GM04504 (cell line): ENCODE measurements around the gene OR10X1.

Experiments used
- DNase-seq: peaks from one replicate; pipeline ENCODE4 v3.0.0-alpha.2; 2012; ENCODE audit warnings: low read depth

OR10X1 gene, protein sequence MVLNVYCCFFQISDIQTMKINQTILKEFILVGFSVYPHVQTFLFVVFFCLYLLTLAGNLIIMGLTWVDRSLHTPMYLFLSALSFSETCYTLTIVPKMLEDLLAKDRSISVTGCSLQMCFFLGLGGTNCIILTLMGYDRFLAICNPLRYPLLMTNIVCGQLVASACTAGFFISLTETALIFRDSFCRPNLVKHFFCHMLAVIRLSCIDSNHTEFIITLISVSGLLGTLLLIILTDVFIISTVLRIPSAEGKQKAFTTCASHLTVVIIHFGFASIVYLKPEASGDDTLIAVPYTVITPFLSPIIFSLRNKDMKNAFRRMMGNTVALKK

DNA sequence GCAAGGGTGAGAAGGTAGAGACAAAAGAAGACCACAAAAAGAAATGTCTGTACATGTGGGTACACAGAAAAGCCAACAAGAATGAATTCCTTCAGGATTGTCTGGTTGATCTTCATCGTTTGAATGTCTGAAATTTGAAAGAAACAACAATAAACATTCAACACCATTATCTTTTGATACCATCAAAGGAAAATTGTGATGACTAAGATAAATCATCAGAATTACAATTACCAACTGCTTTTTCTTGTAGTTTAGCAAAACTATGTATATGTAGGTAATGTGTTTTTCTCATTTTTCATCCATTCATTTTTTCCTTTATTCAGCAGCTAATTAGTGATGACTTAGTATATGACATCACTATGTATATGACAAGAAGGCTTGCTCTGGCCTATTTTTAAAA lies at the start of gene OR10X1:
Gene OR10X1 (minus strand): TSS at position 167 of the 400 bp plus-strand sequence. CDS start 0 bp downstream, at position 167.
- no peak for DNase-seq

GRCh38 chr1:158613764-158614163 lies 34.1 kb upstream of the OR10X1 start:
- DNase-seq: no peak

DNA sequence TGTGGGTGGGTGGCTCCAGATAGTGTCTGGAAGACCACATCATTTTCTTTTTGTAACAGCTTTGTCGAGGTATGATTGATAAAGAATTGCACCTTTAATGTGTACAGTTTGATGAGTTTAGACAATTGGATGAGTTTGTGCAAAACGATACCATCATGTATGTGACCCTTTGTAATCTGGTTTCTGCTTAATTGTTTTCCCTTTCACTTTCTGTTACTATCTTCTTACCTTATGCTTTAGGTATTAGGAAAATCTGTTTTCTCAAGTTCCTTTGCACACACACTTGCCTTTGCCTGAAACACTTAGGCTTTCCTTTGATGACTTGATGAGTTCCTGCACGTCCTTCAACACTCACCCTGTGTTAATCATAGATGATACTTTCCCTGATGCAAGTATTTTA lies 32.2 kb upstream of the OR10X1 start:
- no peak for DNase-seq

GRCh38 chr1:158607296-158607695 lies 27.6 kb upstream of the OR10X1 start:
- no peak for DNase-seq

DNA sequence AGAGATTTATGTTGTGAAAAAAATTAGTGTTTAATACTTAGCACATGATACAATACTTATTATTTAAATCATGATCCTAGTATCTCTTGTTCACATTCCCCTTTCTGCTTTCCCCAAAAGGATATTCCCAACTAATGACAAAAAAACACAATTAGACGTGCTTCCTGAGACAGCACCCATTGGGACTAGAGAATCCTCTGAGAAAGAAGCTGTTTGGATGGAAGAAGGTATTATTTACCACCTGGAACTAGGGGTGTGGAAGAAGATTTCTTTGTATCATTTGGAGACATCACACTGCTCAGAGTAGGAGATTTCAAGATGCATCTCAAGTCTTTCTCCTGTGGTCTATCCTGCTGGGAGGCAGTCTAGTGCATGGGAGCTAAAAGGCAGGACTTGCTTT lies 25.3 kb upstream of the OR10X1 start, which contains the start of gene OR10Z1:
Gene OR10Z1 (plus strand): TSS at position 301 of the 400 bp plus-strand sequence. CDS start 1,171 bp downstream, outside the sequence.
- no peak for DNase-seq

GRCh38 chr1:158600735-158601134 lies 21.0 kb upstream of the OR10X1 start:
- no peak for DNase-seq

GRCh38 chr1:158586942-158587341 lies 7.2 kb upstream of the OR10X1 start:
- no peak for DNase-seq

DNA sequence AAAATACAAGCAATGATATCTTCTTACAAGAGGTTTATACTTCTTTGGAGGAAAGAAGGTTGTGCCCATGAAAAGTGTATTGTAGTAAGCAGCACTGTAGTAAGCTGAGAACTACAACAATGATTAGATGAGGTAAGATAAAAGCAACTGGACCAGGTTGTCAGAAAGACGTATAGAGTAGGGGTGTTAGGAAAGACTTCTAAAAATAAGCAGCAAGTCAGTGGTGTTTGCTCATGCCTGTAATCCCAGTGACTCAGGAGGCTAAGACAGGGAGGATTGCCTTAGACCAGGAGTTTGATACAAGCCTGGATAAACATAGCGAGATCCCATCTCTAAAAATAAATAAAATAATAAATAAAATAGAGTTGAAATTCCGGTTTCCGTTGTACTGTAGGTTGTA lies 4.3 kb upstream of the OR10X1 start:
- DNase-seq: no peak

DNA sequence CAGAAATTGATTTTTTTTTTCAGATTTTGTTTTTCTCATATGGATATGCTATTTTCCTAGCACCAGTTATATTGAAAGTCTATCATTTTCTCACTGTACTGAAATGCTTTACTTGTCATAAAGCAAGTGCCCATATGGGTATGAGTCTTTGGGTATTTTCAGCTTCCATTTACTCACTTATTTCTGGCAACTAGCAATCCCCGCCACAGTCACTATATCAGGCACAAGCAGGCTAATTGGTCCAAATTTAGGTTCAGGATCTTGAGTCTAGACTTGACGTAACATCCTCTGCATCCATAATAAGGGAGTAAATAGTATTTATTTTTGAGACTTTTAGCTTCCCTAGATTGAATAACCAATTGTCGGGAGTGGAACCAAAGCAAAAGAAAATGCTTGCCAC lies 2.1 kb downstream of the OR10X1 start:
- DNase-seq: no peak

GRCh38 chr1:158572226-158572625 lies 7.5 kb downstream of the OR10X1 start:
- DNase-seq: no peak

DNA sequence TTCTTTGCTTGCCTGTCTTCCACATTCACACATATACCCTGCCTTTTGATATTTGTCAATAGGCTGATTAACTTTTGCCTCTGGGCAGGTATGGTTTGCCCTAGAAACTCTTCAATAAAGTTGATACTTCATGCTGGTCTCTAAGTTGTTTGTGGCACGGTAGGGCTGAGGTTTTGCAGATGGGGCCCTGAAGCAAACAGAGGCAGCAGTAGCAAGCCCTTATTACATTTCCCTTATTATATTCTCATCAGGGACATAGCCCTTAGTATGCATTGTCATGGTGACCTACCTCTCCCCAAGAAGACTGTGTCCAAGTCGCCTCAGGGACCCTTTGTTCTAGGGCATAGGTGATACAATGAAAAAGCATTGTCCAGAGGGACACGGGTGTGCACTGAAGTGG lies 9.2 kb downstream of the OR10X1 start, which contains the start of gene OR6P1:
Gene OR6P1 (minus strand): TSS at position 101 of the 400 bp plus-strand sequence. CDS start 6,976 bp downstream, outside the sequence.
- no peak for DNase-seq

- no peak for DNase-seq
These were observed 15.1 kb downstream of the OR10X1 start for GRCh38 chr1:158564608-158565007.

- DNase-seq: no peak
These were observed 15.8 kb downstream of the OR10X1 start for GRCh38 chr1:158563853-158564252.

- DNase-seq: no peak
These were observed 20.0 kb downstream of the OR10X1 start for GRCh38 chr1:158559696-158560095.

GRCh38 chr1:158554352-158554751 lies 25.3 kb downstream of the OR10X1 start, which contains the start of gene OR6Y1:
Gene OR6Y1 (minus strand): TSS chr1:158554405. CDS start chr1:158548105, 6,300 bp downstream.
- DNase-seq: no peak

- DNase-seq: no peak
These were observed 27.4 kb downstream of the OR10X1 start for GRCh38 chr1:158552296-158552695.

GRCh38 chr1:158547533-158547932 lies 32.2 kb downstream of the OR10X1 start:
- no peak for DNase-seq

GRCh38 chr1:158537609-158538008 lies 42.1 kb downstream of the OR10X1 start:
- no peak for DNase-seq

- no peak for DNase-seq
These were observed 45.2 kb downstream of the OR10X1 start for GRCh38 chr1:158534496-158534895.
